ENCODE measurements around the gene SLFNL1. TPM values are rescaled to one million over a fixed set of nuclear protein-coding genes. Genes with fewer than 3 reads are reported as not detected.

SLFNL1 gene
- total RNA-seq, 6 donors from 2014 or later = 2.2 to 7.8 (median 5.3) TPM

GRCh38 chr1:41006942-41007865 lies 14.3 kb downstream of the SLFNL1 start:
- WGBS, 2 donors = 93 to 95% methylated on average over 14 to 19 of the region's 19 CpGs
- Histone ChIP-seq H3K36me3 (peaks cover 0 to 78% (median 58%) of the 10 kb centered on the region in 4 donors), H3K9me3 (no peaks in the 10 kb centered on the region), H3K27ac (no peak overlapping the region), H3K27me3 (no peaks in the 10 kb centered on the region), H3K4me1 (peaks cover 10 to 17% (median 14%) of the 10 kb centered on the region in 4 donors), H3K4me3 (no peak overlapping the region)
- DNase-seq (no peak), ATAC-seq (ENCODE audit: low FRiP score in 2 of 2) (no peak)
- no peak for TF ChIP-seq POLR2AphosphoS5 (IDR thresholded peaks at IDR 0.05)
- no peak for TF ChIP-seq EP300 (IDR thresholded peaks at IDR 0.05)
- TF ChIP-seq CTCF (IDR thresholded peaks at IDR 0.05) = no peak
- TF ChIP-seq POLR2A (IDR thresholded peaks at IDR 0.05) = no peak

- Histone ChIP-seq H3K4me3 (no peak overlapping the region), H3K36me3 (peaks cover 8 to 78% (median 51%) of the 10 kb centered on the region in 4 donors), H3K4me1 (peaks cover 10 to 17% (median 14%) of the 10 kb centered on the region in 4 donors), H3K9me3 (no peaks in the 10 kb centered on the region), H3K27me3 (no peaks in the 10 kb centered on the region), H3K27ac (no peak overlapping the region)
- DNase-seq = no peak
- WGBS, 2 donors = 84 to 85% methylated on average over 5 of the region's 5 CpGs
- no peak for ATAC-seq (ENCODE audit: low FRiP score in 2 of 2)
- TF ChIP-seq POLR2A (IDR thresholded peaks at IDR 0.05) (no peak), CTCF (IDR thresholded peaks at IDR 0.05) (no peak), POLR2AphosphoS5 (IDR thresholded peaks at IDR 0.05) (no peak), EP300 (IDR thresholded peaks at IDR 0.05) (no peak)
Observed at GRCh38 chr1:41005876-41006275, 15.6 kb downstream of the SLFNL1 start.

- peak overlapping the region in 2 of 4 donors; percentile 3 to 52 for H3K27ac ChIP-seq
- DNase-seq = peak in 1 of 2 donors; percentile 97
- no peaks in the 10 kb centered on the region for H3K27me3 ChIP-seq
Observed at GRCh38 chr1:41003640-41004220, 17.8 kb downstream of the SLFNL1 start.

GRCh38 chr1:41003127-41003639 lies 18.3 kb downstream of the SLFNL1 start:
- DNase-seq (no peak), ATAC-seq (ENCODE audit: low FRiP score in 2 of 2) (no peak)
- Histone ChIP-seq H3K36me3 (peaks cover 18 to 76% (median 48%) of the 10 kb centered on the region in 4 donors), H3K4me1 (peaks cover 10 to 17% (median 14%) of the 10 kb centered on the region in 4 donors), H3K4me3 (no peak overlapping the region), H3K27me3 (no peaks in the 10 kb centered on the region), H3K9me3 (no peaks in the 10 kb centered on the region), H3K27ac (peak overlapping the region in 2 of 4 donors; percentile 12 to 52)
- WGBS, 2 donors = 80 to 84% methylated on average over 9 of the region's 9 CpGs
- TF ChIP-seq EP300 (IDR thresholded peaks at IDR 0.05) = no peak
- no peak for TF ChIP-seq CTCF (IDR thresholded peaks at IDR 0.05)
- TF ChIP-seq POLR2A (IDR thresholded peaks at IDR 0.05) = no peak
- TF ChIP-seq POLR2AphosphoS5 (IDR thresholded peaks at IDR 0.05) = no peak

More at GRCh38 chr1:41003640-41004220, 17.8 kb downstream of the SLFNL1 start:
- H3K9me3 ChIP-seq = no peaks in the 10 kb centered on the region
- WGBS, 2 donors = 30 to 57% methylated on average over 7 to 11 of the region's 11 CpGs
- H3K36me3 ChIP-seq = peaks cover 18 to 76% (median 50%) of the 10 kb centered on the region in 4 donors
- H3K4me3 ChIP-seq = no peak overlapping the region
- ATAC-seq (ENCODE audit: low FRiP score in 2 of 2) = peak; percentile 94 to 96
- TF ChIP-seq CTCF (IDR thresholded peaks at IDR 0.05) = peak; percentile 30 to 60 (median 46)
- no peak for TF ChIP-seq EP300 (IDR thresholded peaks at IDR 0.05)
- TF ChIP-seq POLR2AphosphoS5 (IDR thresholded peaks at IDR 0.05) = peak; percentile 67 to 68
- H3K4me1 ChIP-seq = peaks cover 10 to 17% (median 14%) of the 10 kb centered on the region in 4 donors

Data from upper lobe of left lung (tissue), 6 donors.